ENCODE data around the gene HOXA11. TPM values are rescaled to one million over a fixed set of nuclear protein-coding genes. Genes with fewer than 3 reads are reported as not detected.

Gene HOXA11
- total RNA-seq, 1 donor from 2014 or later = 6.3 TPM

- no peak for DNase-seq (ENCODE audit: low spot score)
Observed at GRCh38 chr7:27170426-27171324, 14.4 kb downstream of the HOXA11 start.

- DNase-seq (ENCODE audit: low spot score) = no peak
Observed at GRCh38 chr7:27169658-27170425, 15.2 kb downstream of the HOXA11 start.

- DNase-seq (ENCODE audit: low spot score) = peak; percentile 81
Observed at GRCh38 chr7:27168265-27168947, 16.6 kb downstream of the HOXA11 start.

- DNase-seq (ENCODE audit: low spot score) = no peak
Observed at GRCh38 chr7:27167916-27168264, 17.1 kb downstream of the HOXA11 start.

- peak; percentile 47 for DNase-seq (ENCODE audit: low spot score)
Observed at GRCh38 chr7:27166531-27167505, 18.2 kb downstream of the HOXA11 start.

GRCh38 chr7:27165996-27166530, 19.0 kb downstream of the HOXA11 start:
- no peak for DNase-seq (ENCODE audit: low spot score)

- peak; percentile 93 for DNase-seq (ENCODE audit: low spot score)
Observed at GRCh38 chr7:27165089-27165995, 19.7 kb downstream of the HOXA11 start, which contains the start of gene HOXA9. TSS of gene HOXA9 (minus strand) at chr7:27165537. CDS start at chr7:27165457, 80 bp downstream.

GRCh38 chr7:27164367-27165088, 20.5 kb downstream of the HOXA11 start:
- DNase-seq (ENCODE audit: low spot score) = peak; percentile 61

GRCh38 chr7:27164045-27164366, 21.0 kb downstream of the HOXA11 start:
- DNase-seq (ENCODE audit: low spot score) = no peak

GRCh38 chr7:27163288-27164044, 21.6 kb downstream of the HOXA11 start:
- DNase-seq (ENCODE audit: low spot score) = peak; percentile 45

GRCh38 chr7:27162561-27163287, 22.3 kb downstream of the HOXA11 start:
- peak; percentile 37 for DNase-seq (ENCODE audit: low spot score)

- peak; percentile 44 for DNase-seq (ENCODE audit: low spot score)
Observed at GRCh38 chr7:27161721-27162560, 23.1 kb downstream of the HOXA11 start.

- DNase-seq (ENCODE audit: low spot score) = peak; percentile 62
Observed at GRCh38 chr7:27161214-27161720, 23.8 kb downstream of the HOXA11 start.

- DNase-seq (ENCODE audit: low spot score) = peak; percentile 92
Observed at GRCh38 chr7:27160546-27161213, 24.4 kb downstream of the HOXA11 start.

GRCh38 chr7:27160145-27160545, 24.9 kb downstream of the HOXA11 start:
- DNase-seq (ENCODE audit: low spot score) = peak; percentile 46

Data from umbilical cord (tissue), 2 donors.